ENCODE measurements around the gene PRKCB. TPM values are rescaled to one million over a fixed set of nuclear protein-coding genes. Genes with fewer than 3 reads are reported as not detected.

Gene PRKCB
- total RNA-seq: 1.0 TPM

GRCh38 chr16:23835390-23836077, at the start of gene PRKCB:
Gene PRKCB, plus strand, starts transcription at chr16:23835983.
- Histone ChIP-seq H3K4me3 (ENCODE audit: low read length in 3 of 3) (no peak within 1 kb of the TSS), H3K36me3 (ENCODE audit: control insufficient read depth in 3 of 3, insufficient read depth in 3 of 3, low read length in 3 of 3) (no peaks in the 10 kb centered on the region), H3K27ac (ENCODE audit: low read depth, low read length) (no peak within 1 kb of the TSS), H3K4me1 (ENCODE audit: control insufficient read depth in 3 of 3, insufficient read depth in 3 of 3, low read length in 3 of 3) (no peaks in the 10 kb centered on the region), H3K9me3 (ENCODE audit: control insufficient read depth in 3 of 3, low read length in 3 of 3) (peaks cover 0 to 2% (median 1%) of the 10 kb centered on the region in 3 donors), H3K9ac (ENCODE audit: low read depth in 1 of 3, low read length in 3 of 3) (no peak within 1 kb of the TSS), H3K27me3 (ENCODE audit: control insufficient read depth in 3 of 3, insufficient read depth in 3 of 3, low read length in 3 of 3) (peaks cover 22 to 26% (median 22%) of the 10 kb centered on the region in 3 donors)

GRCh38 chr16:23786964-23787561, 48.7 kb upstream of the PRKCB start:
- no peak overlapping the region for H3K27ac ChIP-seq (ENCODE audit: low read depth, low read length)
- H3K9me3 ChIP-seq (ENCODE audit: control insufficient read depth in 3 of 3, low read length in 3 of 3): no peaks in the 10 kb centered on the region

GRCh38 chr16:23788685-23789084, 47.1 kb upstream of the PRKCB start:
- Histone ChIP-seq H3K9ac (ENCODE audit: low read depth in 1 of 3, low read length in 3 of 3) (no peak overlapping the region), H3K4me3 (ENCODE audit: low read length in 3 of 3) (no peak overlapping the region), H3K27me3 (ENCODE audit: control insufficient read depth in 3 of 3, insufficient read depth in 3 of 3, low read length in 3 of 3) (no peaks in the 10 kb centered on the region), H3K4me1 (ENCODE audit: control insufficient read depth in 3 of 3, insufficient read depth in 3 of 3, low read length in 3 of 3) (no peaks in the 10 kb centered on the region), H3K27ac (ENCODE audit: low read depth, low read length) (no peak overlapping the region), H3K36me3 (ENCODE audit: control insufficient read depth in 3 of 3, insufficient read depth in 3 of 3, low read length in 3 of 3) (no peaks in the 10 kb centered on the region), H3K9me3 (ENCODE audit: control insufficient read depth in 3 of 3, low read length in 3 of 3) (no peaks in the 10 kb centered on the region)

More at GRCh38 chr16:23786964-23787561, 48.7 kb upstream of the PRKCB start:
- H3K4me1 ChIP-seq (ENCODE audit: control insufficient read depth in 3 of 3, insufficient read depth in 3 of 3, low read length in 3 of 3): no peaks in the 10 kb centered on the region
- H3K4me3 ChIP-seq (ENCODE audit: low read length in 3 of 3): no peak overlapping the region
- H3K27me3 ChIP-seq (ENCODE audit: control insufficient read depth in 3 of 3, insufficient read depth in 3 of 3, low read length in 3 of 3): no peaks in the 10 kb centered on the region
- H3K36me3 ChIP-seq (ENCODE audit: control insufficient read depth in 3 of 3, insufficient read depth in 3 of 3, low read length in 3 of 3): no peaks in the 10 kb centered on the region
- no peak overlapping the region for H3K9ac ChIP-seq (ENCODE audit: low read depth in 1 of 3, low read length in 3 of 3)

GRCh38 chr16:23795378-23795777, 40.4 kb upstream of the PRKCB start:
- Histone ChIP-seq H3K4me3 (ENCODE audit: low read length in 3 of 3) (no peak overlapping the region), H3K9ac (ENCODE audit: low read depth in 1 of 3, low read length in 3 of 3) (no peak overlapping the region), H3K27me3 (ENCODE audit: control insufficient read depth in 3 of 3, insufficient read depth in 3 of 3, low read length in 3 of 3) (peaks cover 0 to 3% (median under 1%) of the 10 kb centered on the region in 3 donors), H3K36me3 (ENCODE audit: control insufficient read depth in 3 of 3, insufficient read depth in 3 of 3, low read length in 3 of 3) (no peaks in the 10 kb centered on the region), H3K4me1 (ENCODE audit: control insufficient read depth in 3 of 3, insufficient read depth in 3 of 3, low read length in 3 of 3) (no peaks in the 10 kb centered on the region), H3K27ac (ENCODE audit: low read depth, low read length) (no peak overlapping the region), H3K9me3 (ENCODE audit: control insufficient read depth in 3 of 3, low read length in 3 of 3) (no peaks in the 10 kb centered on the region)

- Histone ChIP-seq H3K9ac (ENCODE audit: low read depth in 1 of 3, low read length in 3 of 3) (no peak overlapping the region), H3K27me3 (ENCODE audit: control insufficient read depth in 3 of 3, insufficient read depth in 3 of 3, low read length in 3 of 3) (peaks cover 0 to 3% (median 3%) of the 10 kb centered on the region in 3 donors), H3K36me3 (ENCODE audit: control insufficient read depth in 3 of 3, insufficient read depth in 3 of 3, low read length in 3 of 3) (no peaks in the 10 kb centered on the region), H3K4me1 (ENCODE audit: control insufficient read depth in 3 of 3, insufficient read depth in 3 of 3, low read length in 3 of 3) (no peaks in the 10 kb centered on the region), H3K4me3 (ENCODE audit: low read length in 3 of 3) (no peak overlapping the region), H3K9me3 (ENCODE audit: control insufficient read depth in 3 of 3, low read length in 3 of 3) (no peaks in the 10 kb centered on the region), H3K27ac (ENCODE audit: low read depth, low read length) (no peak overlapping the region)
Observed at GRCh38 chr16:23796941-23797340, 38.8 kb upstream of the PRKCB start.

GRCh38 chr16:23801378-23801777, 34.4 kb upstream of the PRKCB start:
- Histone ChIP-seq H3K4me1 (ENCODE audit: control insufficient read depth in 3 of 3, insufficient read depth in 3 of 3, low read length in 3 of 3) (no peaks in the 10 kb centered on the region), H3K9me3 (ENCODE audit: control insufficient read depth in 3 of 3, low read length in 3 of 3) (no peaks in the 10 kb centered on the region), H3K4me3 (ENCODE audit: low read length in 3 of 3) (no peak overlapping the region), H3K36me3 (ENCODE audit: control insufficient read depth in 3 of 3, insufficient read depth in 3 of 3, low read length in 3 of 3) (no peaks in the 10 kb centered on the region), H3K9ac (ENCODE audit: low read depth in 1 of 3, low read length in 3 of 3) (no peak overlapping the region), H3K27ac (ENCODE audit: low read depth, low read length) (no peak overlapping the region), H3K27me3 (ENCODE audit: control insufficient read depth in 3 of 3, insufficient read depth in 3 of 3, low read length in 3 of 3) (peaks cover 0 to 3% (median 3%) of the 10 kb centered on the region in 3 donors)

- no peaks in the 10 kb centered on the region for H3K36me3 ChIP-seq (ENCODE audit: control insufficient read depth in 3 of 3, insufficient read depth in 3 of 3, low read length in 3 of 3)
- no peaks in the 10 kb centered on the region for H3K4me1 ChIP-seq (ENCODE audit: control insufficient read depth in 3 of 3, insufficient read depth in 3 of 3, low read length in 3 of 3)
- H3K9me3 ChIP-seq (ENCODE audit: control insufficient read depth in 3 of 3, low read length in 3 of 3): no peaks in the 10 kb centered on the region
- no peak overlapping the region for H3K9ac ChIP-seq (ENCODE audit: low read depth in 1 of 3, low read length in 3 of 3)
- peaks cover 0 to 8% (median 0%) of the 10 kb centered on the region in 3 donors for H3K27me3 ChIP-seq (ENCODE audit: control insufficient read depth in 3 of 3, insufficient read depth in 3 of 3, low read length in 3 of 3)
- no peak overlapping the region for H3K27ac ChIP-seq (ENCODE audit: low read depth, low read length)
- H3K4me3 ChIP-seq (ENCODE audit: low read length in 3 of 3): no peak overlapping the region
Observed at GRCh38 chr16:23802776-23803175, 33.0 kb upstream of the PRKCB start.

GRCh38 chr16:23803591-23804123, 32.1 kb upstream of the PRKCB start:
- H3K4me3 ChIP-seq (ENCODE audit: low read length in 3 of 3): no peak overlapping the region
- H3K9ac ChIP-seq (ENCODE audit: low read depth in 1 of 3, low read length in 3 of 3): no peak overlapping the region
- H3K27me3 ChIP-seq (ENCODE audit: control insufficient read depth in 3 of 3, insufficient read depth in 3 of 3, low read length in 3 of 3): peaks cover 0 to 8% (median 0%) of the 10 kb centered on the region in 3 donors
- no peaks in the 10 kb centered on the region for H3K4me1 ChIP-seq (ENCODE audit: control insufficient read depth in 3 of 3, insufficient read depth in 3 of 3, low read length in 3 of 3)
- no peaks in the 10 kb centered on the region for H3K36me3 ChIP-seq (ENCODE audit: control insufficient read depth in 3 of 3, insufficient read depth in 3 of 3, low read length in 3 of 3)
- no peak overlapping the region for H3K27ac ChIP-seq (ENCODE audit: low read depth, low read length)
- H3K9me3 ChIP-seq (ENCODE audit: control insufficient read depth in 3 of 3, low read length in 3 of 3): no peaks in the 10 kb centered on the region

- Histone ChIP-seq H3K9me3 (ENCODE audit: control insufficient read depth in 3 of 3, low read length in 3 of 3) (no peaks in the 10 kb centered on the region), H3K27ac (ENCODE audit: low read depth, low read length) (no peak overlapping the region), H3K27me3 (ENCODE audit: control insufficient read depth in 3 of 3, insufficient read depth in 3 of 3, low read length in 3 of 3) (peaks cover 0 to 5% (median 0%) of the 10 kb centered on the region in 3 donors), H3K36me3 (ENCODE audit: control insufficient read depth in 3 of 3, insufficient read depth in 3 of 3, low read length in 3 of 3) (no peaks in the 10 kb centered on the region), H3K4me3 (ENCODE audit: low read length in 3 of 3) (no peak overlapping the region), H3K4me1 (ENCODE audit: control insufficient read depth in 3 of 3, insufficient read depth in 3 of 3, low read length in 3 of 3) (no peaks in the 10 kb centered on the region), H3K9ac (ENCODE audit: low read depth in 1 of 3, low read length in 3 of 3) (no peak overlapping the region)
Observed at GRCh38 chr16:23807028-23807427, 28.8 kb upstream of the PRKCB start.

- Histone ChIP-seq H3K9ac (ENCODE audit: low read depth in 1 of 3, low read length in 3 of 3) (no peak overlapping the region), H3K27ac (ENCODE audit: low read depth, low read length) (no peak overlapping the region), H3K9me3 (ENCODE audit: control insufficient read depth in 3 of 3, low read length in 3 of 3) (peaks cover 0 to 2% (median 0%) of the 10 kb centered on the region in 3 donors), H3K36me3 (ENCODE audit: control insufficient read depth in 3 of 3, insufficient read depth in 3 of 3, low read length in 3 of 3) (no peaks in the 10 kb centered on the region), H3K4me3 (ENCODE audit: low read length in 3 of 3) (no peak overlapping the region), H3K27me3 (ENCODE audit: control insufficient read depth in 3 of 3, insufficient read depth in 3 of 3, low read length in 3 of 3) (peaks cover 0 to 2% (median 0%) of the 10 kb centered on the region in 3 donors), H3K4me1 (ENCODE audit: control insufficient read depth in 3 of 3, insufficient read depth in 3 of 3, low read length in 3 of 3) (no peaks in the 10 kb centered on the region)
Observed at GRCh38 chr16:23821467-23821866, 14.3 kb upstream of the PRKCB start.
